Activated naive CD4-positive, alpha-beta T cell treated with anti-CD3 and anti-CD28 coated beads for 36 hours (primary cell): ENCODE data around the gene MDM4. TPM values are rescaled to one million over a fixed set of nuclear protein-coding genes. Genes with fewer than 3 reads are reported as not detected.
"Not testable (repeated sequence)": the region's sequence is repeated elsewhere in the genome, so short reads cannot be mapped to it uniquely, and the experiment has no call there.

ENCODE experiments used
- CTCF ChIA-PET: fragments of 350-600 bp; sonication (Branson Sonifier 250); formaldehyde crosslinking; loops from one replicate; lab custom pipeline; 2021; ENCODE audit warnings: antibody characterized with exemption; lab: Charles Lee
- DNase-seq: peaks from one replicate; pipeline ENCODE4 v3.0.0-alpha.2; 2020
- H3K27ac Mint-ChIP-seq: one replicate; pipeline ENCODE4 v1.8.0; 2021; ENCODE audit warnings: mild to moderate bottlenecking, mixed read lengths
- H3K27me3 Mint-ChIP-seq: one replicate; pipeline ENCODE4 v1.8.0; 2021; ENCODE audit warnings: low read depth, mixed read lengths
- H3K36me3 Mint-ChIP-seq: one replicate; pipeline ENCODE4 v1.8.0; 2021; ENCODE audit warnings: low read depth, mixed read lengths
- H3K4me1 Mint-ChIP-seq: one replicate; pipeline ENCODE4 v1.8.0; 2021; ENCODE audit warnings: low read depth, mixed read lengths
- H3K4me3 Mint-ChIP-seq: one replicate; pipeline ENCODE4 v1.8.0; 2021; ENCODE audit warnings: mild to moderate bottlenecking, moderate library complexity, mixed read lengths
- H3K9me3 Mint-ChIP-seq: one replicate; pipeline ENCODE4 v1.8.0; 2021; ENCODE audit warnings: mixed read lengths
- intact Hi-C: fragments of 100-400 bp; cut with micrococcal nuclease; formaldehyde crosslinking; loops from one replicate; pipeline ENCODE4 v1.15.1; 2023
- total RNA-seq, 2 experiments: library from RNA; stranded (reverse); gene quantifications; one replicate each; pipeline ENCODE4 v1.2.3, GENCODE V29; 2021

MDM4 gene
- total RNA-seq, 2 experiments from 2014 or later = 109 TPM

DNA sequence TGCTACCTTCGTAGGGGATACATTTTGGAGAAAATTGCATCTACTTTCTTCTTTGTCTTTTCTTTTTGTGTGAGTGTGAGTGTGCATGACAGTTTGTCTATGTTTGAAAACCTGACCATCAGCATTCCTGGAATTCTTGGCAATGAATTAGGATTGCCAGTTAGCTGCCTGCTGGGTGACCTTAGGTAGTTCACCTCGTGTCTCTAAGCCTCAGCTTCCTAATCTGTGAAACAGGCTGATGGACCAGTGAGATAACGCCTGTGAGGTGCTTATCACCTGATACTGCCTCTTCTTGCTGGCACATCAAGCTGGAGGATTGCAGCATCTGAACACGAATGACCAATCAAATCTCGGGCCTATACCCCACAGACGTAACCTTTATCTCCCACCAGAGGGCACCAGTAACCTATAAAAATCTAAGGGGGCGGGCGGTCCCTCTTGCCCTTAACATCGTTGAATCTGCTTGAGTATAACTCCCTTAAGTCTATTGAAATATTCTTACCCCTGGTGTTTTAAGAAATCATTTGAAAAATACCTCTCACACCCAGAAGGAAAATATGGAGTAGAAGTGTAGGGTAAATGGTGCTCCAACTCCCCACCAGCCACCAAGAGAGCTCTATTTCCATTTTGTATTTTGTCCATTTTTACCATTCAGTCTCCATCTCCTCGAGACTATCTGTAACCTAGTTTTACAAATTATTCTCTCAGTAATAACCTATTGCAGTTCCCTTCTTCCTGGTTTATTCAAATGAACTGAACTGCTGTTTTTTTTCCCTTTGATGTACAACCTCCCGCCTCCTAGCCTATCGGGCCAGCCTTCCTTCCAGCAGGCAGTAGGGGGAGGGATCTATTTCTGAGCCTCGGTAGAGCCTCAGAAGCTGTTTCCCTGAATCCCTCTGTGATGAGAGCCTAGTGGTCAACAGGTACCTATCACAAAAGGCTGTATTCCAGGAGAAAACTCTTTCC is 49.7 kb downstream of the MDM4 start:
- CTCF ChIA-PET = interaction anchor here (0.6 to 4.6 kb wide), 46 partner anchors 9 to 930 kb away, joined by 3 to 89 read pairs (median 4); partner anchors contain the start of genes LRRN2 and MDM4
- intact Hi-C loops = loop anchor here (1.0 to 10.0 kb wide), 4 partner anchors 126 to 629 kb away; no protein-coding TSS in a partner anchor
- Mint-ChIP-seq H3K4me1 (peaks cover 45% of the 10 kb centered on the region), H3K4me3 (no peak overlapping the region), H3K36me3 (peaks cover 29% of the 10 kb centered on the region), H3K9me3 (no peaks in the 10 kb centered on the region), H3K27ac (no peak overlapping the region), H3K27me3 (no peaks in the 10 kb centered on the region)
- peak; percentile 76 for DNase-seq

- H3K9me3 Mint-ChIP-seq = no peaks in the 10 kb centered on the region
- H3K4me3 Mint-ChIP-seq = no peak overlapping the region
- H3K27ac Mint-ChIP-seq = no peak overlapping the region
- intact Hi-C loops = loop anchor here (1.0 to 10.0 kb wide), 4 partner anchors 126 to 628 kb away; no protein-coding TSS in a partner anchor
- CTCF ChIA-PET = interaction anchor here (0.6 to 4.6 kb wide), 28 partner anchors 8 to 706 kb away, joined by 3 to 89 read pairs (median 4); partner anchors contain the start of gene MDM4
- no peaks in the 10 kb centered on the region for H3K27me3 Mint-ChIP-seq
- peaks cover 27% of the 10 kb centered on the region for H3K36me3 Mint-ChIP-seq
- no peak for DNase-seq
- peaks cover 39% of the 10 kb centered on the region for H3K4me1 Mint-ChIP-seq
Observed at GRCh38 chr1:204566583-204566955, 50.4 kb downstream of the MDM4 start.

GRCh38 chr1:204567071-204567470 is 50.9 kb downstream of the MDM4 start:
- H3K9me3 Mint-ChIP-seq = no peaks in the 10 kb centered on the region
- intact Hi-C loops = loop anchor here (5.0 to 10.0 kb wide), 2 partner anchors 125 to 628 kb away; no protein-coding TSS in a partner anchor
- H3K4me3 Mint-ChIP-seq = no peak overlapping the region
- H3K36me3 Mint-ChIP-seq = peaks cover 27% of the 10 kb centered on the region
- no peak overlapping the region for H3K27ac Mint-ChIP-seq
- no peak for DNase-seq
- H3K27me3 Mint-ChIP-seq = no peaks in the 10 kb centered on the region
- CTCF ChIA-PET = interaction anchor here (0.6 to 4.6 kb wide), 10 partner anchors 10 to 1329 kb away, joined by 3 to 89 read pairs (median 6); no protein-coding TSS in a partner anchor
- H3K4me1 Mint-ChIP-seq = peaks cover 34% of the 10 kb centered on the region

- Mint-ChIP-seq H3K27ac (no peak overlapping the region), H3K36me3 (peaks cover 29% of the 10 kb centered on the region), H3K4me1 (peaks cover 20% of the 10 kb centered on the region), H3K4me3 (no peak overlapping the region), H3K27me3 (no peaks in the 10 kb centered on the region), H3K9me3 (no peaks in the 10 kb centered on the region)
- no peak for DNase-seq
- CTCF ChIA-PET = interaction anchor here (0.6 to 4.6 kb wide), 7 partner anchors 9 to 341 kb away, joined by 3 to 89 read pairs (median 4); no protein-coding TSS in a partner anchor
- intact Hi-C loops = loop anchor here (5.0 to 10.0 kb wide), 2 partner anchors 124 to 626 kb away; no protein-coding TSS in a partner anchor
Observed at GRCh38 chr1:204568576-204569315, 52.5 kb downstream of the MDM4 start.

DNA sequence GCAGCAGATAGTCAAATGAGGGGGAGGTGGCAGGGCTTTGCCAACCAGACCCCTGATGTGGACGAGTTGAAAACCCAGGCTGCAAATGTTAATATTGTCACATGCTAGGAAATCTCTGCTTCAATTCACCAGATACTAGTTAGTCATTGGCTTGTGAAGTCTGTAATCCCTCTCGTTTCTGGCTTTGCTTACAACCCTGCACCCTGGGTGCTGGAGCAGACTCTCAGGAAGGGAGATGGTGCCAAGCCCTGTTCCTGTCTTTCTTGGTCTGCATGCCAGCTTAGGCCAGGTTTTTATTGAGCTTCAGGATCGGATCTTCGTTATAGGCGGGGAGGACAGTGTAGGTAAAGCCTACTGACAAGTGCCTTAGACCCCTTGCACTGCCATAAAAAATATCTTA is 53.3 kb downstream of the MDM4 start:
- Mint-ChIP-seq H3K9me3 (no peaks in the 10 kb centered on the region), H3K4me1 (peaks cover 15% of the 10 kb centered on the region), H3K27me3 (no peaks in the 10 kb centered on the region), H3K36me3 (peaks cover 27% of the 10 kb centered on the region), H3K4me3 (no peak overlapping the region), H3K27ac (no peak overlapping the region)
- CTCF ChIA-PET = interaction anchor here (0.7 to 4.6 kb wide), 5 partner anchors 9 to 237 kb away, joined by 3 to 89 read pairs (median 5); no protein-coding TSS in a partner anchor
- intact Hi-C loops = loop anchor here (5.0 to 10.0 kb wide), 2 partner anchors 123 to 625 kb away; no protein-coding TSS in a partner anchor
- no peak for DNase-seq

- intact Hi-C loops, H3K27ac Mint-ChIP-seq, H3K4me3 Mint-ChIP-seq, H3K27me3 Mint-ChIP-seq, H3K9me3 Mint-ChIP-seq, DNase-seq: not testable (repeated sequence)
- CTCF ChIA-PET = interaction anchor here (1.5 kb wide), 1 partner anchor 8 kb away, joined by 3 read pairs; no protein-coding TSS in a partner anchor
- peaks cover 27% of the 10 kb centered on the region for H3K36me3 Mint-ChIP-seq
- peaks cover 12% of the 10 kb centered on the region for H3K4me1 Mint-ChIP-seq
Observed at GRCh38 chr1:204570021-204570420, 53.8 kb downstream of the MDM4 start.

DNA sequence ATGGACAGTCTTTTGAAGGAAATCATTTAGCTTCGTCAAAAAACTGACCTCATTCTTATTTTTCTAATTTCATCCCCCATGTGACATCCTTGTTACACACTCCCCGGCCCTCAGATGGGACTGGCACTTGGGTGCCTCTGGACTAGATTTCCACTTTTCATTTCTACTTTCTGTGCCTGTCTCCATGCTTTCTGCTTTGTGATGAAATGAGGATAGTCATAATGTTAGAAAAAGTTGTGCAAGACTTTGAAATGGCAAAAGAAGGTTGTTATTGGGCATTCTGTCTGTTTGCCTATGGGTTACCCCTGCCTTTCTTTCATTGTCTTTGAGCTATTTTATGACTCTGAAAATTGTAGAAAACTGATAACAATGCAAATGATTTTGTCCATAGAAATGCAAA is 54.9 kb downstream of the MDM4 start:
- H3K27ac Mint-ChIP-seq = no peak overlapping the region
- peaks cover 26% of the 10 kb centered on the region for H3K36me3 Mint-ChIP-seq
- intact Hi-C loops = no loop called here
- DNase-seq = no peak
- CTCF ChIA-PET = interaction anchor here (1.1 to 1.6 kb wide), 4 partner anchors 9 to 236 kb away, joined by 3 to 8 read pairs (median 3); no protein-coding TSS in a partner anchor
- no peaks in the 10 kb centered on the region for H3K9me3 Mint-ChIP-seq
- no peaks in the 10 kb centered on the region for H3K27me3 Mint-ChIP-seq
- H3K4me1 Mint-ChIP-seq = peaks cover 2% of the 10 kb centered on the region
- no peak overlapping the region for H3K4me3 Mint-ChIP-seq

- intact Hi-C loops = no loop called here
- CTCF ChIA-PET = interaction anchor here (0.6 to 1.6 kb wide), 5 partner anchors 10 to 236 kb away, joined by 3 to 8 read pairs (median 3); no protein-coding TSS in a partner anchor
Observed at GRCh38 chr1:204571631-204572030, 55.4 kb downstream of the MDM4 start.

GRCh38 chr1:204572923-204573922 is 57.0 kb downstream of the MDM4 start:
- CTCF ChIA-PET = interaction anchor here (1.4 to 2.7 kb wide), 2 partner anchors 190 to 234 kb away, joined by 4 to 18 read pairs; no protein-coding TSS in a partner anchor
- peaks cover 3% of the 10 kb centered on the region for H3K4me1 Mint-ChIP-seq
- H3K27me3 Mint-ChIP-seq = no peaks in the 10 kb centered on the region

More at GRCh38 chr1:204571631-204572030, 55.4 kb downstream of the MDM4 start:
- H3K4me3 Mint-ChIP-seq = no peak overlapping the region
- no peaks in the 10 kb centered on the region for H3K27me3 Mint-ChIP-seq
- H3K4me1 Mint-ChIP-seq = no peaks in the 10 kb centered on the region
- no peak overlapping the region for H3K27ac Mint-ChIP-seq
- H3K36me3 Mint-ChIP-seq = peaks cover 26% of the 10 kb centered on the region
- DNase-seq = no peak
- no peaks in the 10 kb centered on the region for H3K9me3 Mint-ChIP-seq

GRCh38 chr1:204574016-204574864 is 58.0 kb downstream of the MDM4 start:
- DNase-seq = no peak
- H3K27ac Mint-ChIP-seq = no peak overlapping the region
- H3K4me3 Mint-ChIP-seq = no peak overlapping the region
- intact Hi-C loops = no loop called here
- H3K4me1 Mint-ChIP-seq = peaks cover 13% of the 10 kb centered on the region
- no peaks in the 10 kb centered on the region for H3K9me3 Mint-ChIP-seq
- CTCF ChIA-PET = interaction anchor here (1.4 to 2.7 kb wide), 3 partner anchors 9 to 233 kb away, joined by 4 to 18 read pairs (median 6); no protein-coding TSS in a partner anchor
- H3K27me3 Mint-ChIP-seq = no peaks in the 10 kb centered on the region
- H3K36me3 Mint-ChIP-seq = peaks cover 21% of the 10 kb centered on the region

More at GRCh38 chr1:204572923-204573922, 57.0 kb downstream of the MDM4 start:
- Mint-ChIP-seq H3K27ac (peak overlapping the region; percentile 6), H3K36me3 (peaks cover 22% of the 10 kb centered on the region), H3K4me3 (no peak overlapping the region), H3K9me3 (no peaks in the 10 kb centered on the region)
- intact Hi-C loops = no loop called here
- no peak for DNase-seq
